ENCODE measurements around the gene SOBP. TPM values are rescaled to one million over a fixed set of nuclear protein-coding genes. Genes with fewer than 3 reads are reported as not detected.
"Not testable (repeated sequence)": the region's sequence is repeated elsewhere in the genome, so short reads cannot be mapped to it uniquely, and the experiment has no call there.

SOBP gene
- total RNA-seq, 2 experiments from 2014 or later, result 1.0 to 1.2 TPM

GRCh38 chr6:107546691-107547450, 57.0 kb downstream of the SOBP start:
- no peak for ATAC-seq
- Mint-ChIP-seq H3K4me3 (no peak overlapping the region), H3K27ac (no peak overlapping the region), H3K36me3 (ENCODE audit: low read depth) (no peaks in the 10 kb centered on the region), H3K4me1 (ENCODE audit: low read depth) (peaks cover 8% of the 10 kb centered on the region), H3K9me3 (ENCODE audit: insufficient read depth) (no peaks in the 10 kb centered on the region), H3K27me3 (ENCODE audit: low read depth) (peaks cover 24% of the 10 kb centered on the region)
- ChIA-PET CTCF (no interaction called here), POLR2A (no interaction called here)
- DNase-seq, result no peak

- POLR2A ChIA-PET, result no interaction called here
- ATAC-seq (no peak), DNase-seq (no peak)
- no peaks in the 10 kb centered on the region for H3K9me3 Mint-ChIP-seq (ENCODE audit: insufficient read depth)
- H3K27me3 Mint-ChIP-seq (ENCODE audit: low read depth), result peaks cover 20% of the 10 kb centered on the region
- H3K27ac Mint-ChIP-seq, result no peak overlapping the region
- peaks cover 8% of the 10 kb centered on the region for H3K4me1 Mint-ChIP-seq (ENCODE audit: low read depth)
- no peaks in the 10 kb centered on the region for H3K36me3 Mint-ChIP-seq (ENCODE audit: low read depth)
- CTCF ChIA-PET, result no interaction called here
- no peak overlapping the region for H3K4me3 Mint-ChIP-seq
These were observed 57.5 kb downstream of the SOBP start for GRCh38 chr6:107547451-107547840.

DNA sequence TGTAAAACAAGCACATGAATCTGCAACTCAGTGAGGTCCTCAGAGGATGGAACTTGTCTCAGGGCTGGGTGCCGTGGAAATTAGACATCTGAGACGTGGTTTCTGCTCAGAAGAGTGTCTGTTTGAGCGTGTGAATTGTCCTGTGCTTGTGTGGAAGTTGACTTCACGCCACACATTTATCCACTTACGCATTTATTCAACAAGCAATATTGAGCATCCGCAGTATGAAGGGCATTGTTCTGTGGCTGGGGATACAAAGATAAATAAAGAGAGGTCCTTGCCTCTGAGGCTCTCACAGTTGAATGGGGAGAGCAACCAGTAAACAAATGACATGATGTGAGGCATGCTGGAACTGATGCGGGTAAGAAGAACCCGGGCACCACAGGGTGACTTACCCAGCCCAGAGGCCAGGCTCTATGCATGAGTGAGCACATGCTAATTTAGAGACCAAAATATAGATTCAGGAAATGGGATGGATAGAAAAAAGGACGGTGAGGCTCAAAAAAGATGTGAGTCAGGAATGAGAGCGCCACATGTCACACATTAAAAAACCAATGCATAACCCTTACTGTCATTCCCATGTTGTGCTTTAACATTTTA, 60.4 kb downstream of the SOBP start:
- POLR2A ChIA-PET, result no interaction called here
- CTCF ChIA-PET, result no interaction called here

GRCh38 chr6:107550906-107551305, 61.0 kb downstream of the SOBP start:
- no peaks in the 10 kb centered on the region for H3K9me3 Mint-ChIP-seq (ENCODE audit: insufficient read depth)
- CTCF ChIA-PET, result no interaction called here

More for the DNA sequence above, 60.4 kb downstream of the SOBP start:
- Mint-ChIP-seq H3K9me3 (ENCODE audit: insufficient read depth) (no peaks in the 10 kb centered on the region), H3K4me3 (no peak overlapping the region), H3K36me3 (ENCODE audit: low read depth) (no peaks in the 10 kb centered on the region), H3K27ac (no peak overlapping the region), H3K4me1 (ENCODE audit: low read depth) (peaks cover 8% of the 10 kb centered on the region), H3K27me3 (ENCODE audit: low read depth) (peaks cover 6% of the 10 kb centered on the region)
- DNase-seq (no peak), ATAC-seq (no peak)

DNA sequence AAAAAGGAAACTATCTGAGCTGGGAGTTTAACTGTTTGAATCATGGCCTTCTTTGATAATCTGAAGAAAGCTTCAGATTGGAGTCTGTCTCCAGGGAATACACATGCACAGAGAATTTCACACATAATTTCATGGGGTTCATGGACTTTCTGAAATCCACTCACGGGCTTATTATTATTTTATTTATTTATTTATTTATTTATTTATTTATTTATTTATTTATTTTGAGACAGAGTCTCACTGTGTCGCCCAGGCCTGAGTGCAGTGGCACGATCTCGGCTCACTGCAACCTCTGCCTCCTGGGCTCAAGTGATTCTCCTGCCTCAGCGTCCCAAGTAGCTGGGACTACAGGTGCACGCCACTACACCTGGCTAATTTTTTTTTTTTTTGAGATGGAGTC, 63.2 kb downstream of the SOBP start:
- CTCF ChIA-PET, result interaction anchor here (0.6 to 1.4 kb wide), 3 partner anchors 10 to 495 kb away, joined by 3 to 5 read pairs (median 3); no protein-coding TSS in a partner anchor
- ATAC-seq; H3K27me3 Mint-ChIP-seq (ENCODE audit: low read depth); H3K27ac Mint-ChIP-seq; H3K4me1 Mint-ChIP-seq (ENCODE audit: low read depth); H3K4me3 Mint-ChIP-seq; H3K9me3 Mint-ChIP-seq (ENCODE audit: insufficient read depth); POLR2A ChIA-PET; H3K36me3 Mint-ChIP-seq (ENCODE audit: low read depth); DNase-seq: not testable (repeated sequence)

More at GRCh38 chr6:107550906-107551305, 61.0 kb downstream of the SOBP start:
- no peak overlapping the region for H3K27ac Mint-ChIP-seq
- H3K4me1 Mint-ChIP-seq (ENCODE audit: low read depth), result peaks cover 8% of the 10 kb centered on the region
- DNase-seq (no peak), ATAC-seq (no peak)
- POLR2A ChIA-PET, result no interaction called here
- no peaks in the 10 kb centered on the region for H3K36me3 Mint-ChIP-seq (ENCODE audit: low read depth)
- H3K4me3 Mint-ChIP-seq, result no peak overlapping the region
- H3K27me3 Mint-ChIP-seq (ENCODE audit: low read depth), result peaks cover 4% of the 10 kb centered on the region

DNA sequence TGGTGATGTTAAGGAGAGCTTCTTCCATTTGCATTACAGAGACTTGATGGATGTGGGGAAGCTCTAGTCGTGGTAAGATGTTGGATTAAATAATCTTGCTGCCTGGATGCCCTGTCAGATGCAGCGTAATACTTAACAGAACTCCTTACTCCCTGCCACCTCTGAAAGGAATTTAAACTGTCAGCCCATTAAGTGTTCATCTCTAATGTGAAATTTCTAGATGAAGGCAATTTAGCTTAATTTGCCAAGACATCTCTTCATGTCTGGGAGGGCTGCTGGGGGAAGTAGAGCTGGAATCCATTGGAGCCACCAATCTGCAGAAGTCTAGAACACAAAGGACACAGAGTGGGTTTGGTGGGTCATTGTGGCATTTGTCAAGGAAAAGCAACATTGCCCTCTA, 64.4 kb downstream of the SOBP start:
- Mint-ChIP-seq H3K9me3 (ENCODE audit: insufficient read depth) (no peaks in the 10 kb centered on the region), H3K36me3 (ENCODE audit: low read depth) (no peaks in the 10 kb centered on the region), H3K27ac (no peak overlapping the region), H3K27me3 (ENCODE audit: low read depth) (no peaks in the 10 kb centered on the region), H3K4me3 (no peak overlapping the region), H3K4me1 (ENCODE audit: low read depth) (no peaks in the 10 kb centered on the region)
- DNase-seq (no peak), ATAC-seq (no peak)
- POLR2A ChIA-PET, result no interaction called here
- CTCF ChIA-PET, result interaction anchor here (1.0 to 1.4 kb wide), 2 partner anchors 10 to 12 kb away, joined by 3 to 5 read pairs; no protein-coding TSS in a partner anchor

DNA sequence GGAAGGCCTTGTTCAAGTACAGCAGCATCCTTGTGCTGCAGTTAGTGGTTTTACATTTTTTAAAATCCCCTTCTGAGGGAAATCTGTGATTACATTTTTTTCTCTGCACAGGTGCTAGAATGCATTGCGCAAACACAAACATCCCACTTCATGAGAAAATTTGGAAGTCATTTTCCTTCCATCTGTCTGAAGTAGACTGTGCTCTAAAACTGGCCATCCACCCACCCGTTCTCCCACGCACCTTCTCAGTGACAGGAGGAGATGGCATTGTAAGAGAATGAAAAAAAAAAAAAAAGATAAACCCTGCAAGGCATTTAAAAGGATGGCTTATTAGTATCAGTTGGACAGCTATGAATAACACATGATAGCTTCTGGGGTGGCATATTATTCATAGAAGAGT, 65.0 kb downstream of the SOBP start:
- ChIA-PET POLR2A (no interaction called here), CTCF (no interaction called here)
- Mint-ChIP-seq H3K27ac (no peak overlapping the region), H3K9me3 (ENCODE audit: insufficient read depth) (no peaks in the 10 kb centered on the region), H3K36me3 (ENCODE audit: low read depth) (no peaks in the 10 kb centered on the region), H3K4me1 (ENCODE audit: low read depth) (no peaks in the 10 kb centered on the region), H3K27me3 (ENCODE audit: low read depth) (peaks cover 5% of the 10 kb centered on the region), H3K4me3 (no peak overlapping the region)
- ATAC-seq (no peak), DNase-seq (no peak)

DNA sequence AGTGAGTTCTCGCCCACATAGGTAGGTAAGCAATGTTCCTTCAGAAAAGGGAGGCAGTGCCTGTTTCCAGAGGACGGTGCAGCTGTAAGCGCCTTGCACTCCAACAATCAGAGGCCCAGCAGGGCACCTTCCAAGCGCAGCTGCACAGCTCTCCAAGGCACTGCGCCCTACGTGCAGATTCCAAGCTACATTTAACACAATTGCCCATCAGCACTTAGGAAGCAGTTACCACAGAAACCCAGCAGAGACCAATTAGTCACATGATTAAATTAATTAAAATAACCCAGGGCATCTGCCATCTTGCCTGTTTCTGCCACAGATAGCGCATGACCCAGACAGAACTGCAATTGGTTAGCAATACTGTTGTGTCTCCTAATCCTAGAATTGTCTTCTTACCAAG, 65.5 kb downstream of the SOBP start:
- no peaks in the 10 kb centered on the region for H3K36me3 Mint-ChIP-seq (ENCODE audit: low read depth)
- POLR2A ChIA-PET, result no interaction called here
- CTCF ChIA-PET, result no interaction called here
- H3K4me3 Mint-ChIP-seq, result no peak overlapping the region
- H3K4me1 Mint-ChIP-seq (ENCODE audit: low read depth), result no peaks in the 10 kb centered on the region
- ATAC-seq (no peak), DNase-seq (no peak)
- no peaks in the 10 kb centered on the region for H3K9me3 Mint-ChIP-seq (ENCODE audit: insufficient read depth)
- no peak overlapping the region for H3K27ac Mint-ChIP-seq
- peaks cover 5% of the 10 kb centered on the region for H3K27me3 Mint-ChIP-seq (ENCODE audit: low read depth)

GRCh38 chr6:107556082-107556481, 66.2 kb downstream of the SOBP start:
- ChIA-PET POLR2A (no interaction called here), CTCF (no interaction called here)
- ATAC-seq, result no peak
- H3K4me3 Mint-ChIP-seq, result no peak overlapping the region
- no peak for DNase-seq
- H3K4me1 Mint-ChIP-seq (ENCODE audit: low read depth), result no peaks in the 10 kb centered on the region
- no peaks in the 10 kb centered on the region for H3K36me3 Mint-ChIP-seq (ENCODE audit: low read depth)
- H3K27ac Mint-ChIP-seq, result no peak overlapping the region
- peaks cover 5% of the 10 kb centered on the region for H3K27me3 Mint-ChIP-seq (ENCODE audit: low read depth)
- no peaks in the 10 kb centered on the region for H3K9me3 Mint-ChIP-seq (ENCODE audit: insufficient read depth)

GRCh38 chr6:107557698-107558097, 67.8 kb downstream of the SOBP start:
- Mint-ChIP-seq H3K9me3 (ENCODE audit: insufficient read depth) (no peaks in the 10 kb centered on the region), H3K4me3 (no peak overlapping the region), H3K36me3 (ENCODE audit: low read depth) (no peaks in the 10 kb centered on the region), H3K27me3 (ENCODE audit: low read depth) (peaks cover 8% of the 10 kb centered on the region), H3K4me1 (ENCODE audit: low read depth) (no peaks in the 10 kb centered on the region), H3K27ac (no peak overlapping the region)
- CTCF ChIA-PET, result no interaction called here
- DNase-seq, result no peak
- no peak for ATAC-seq
- POLR2A ChIA-PET, result no interaction called here

DNA sequence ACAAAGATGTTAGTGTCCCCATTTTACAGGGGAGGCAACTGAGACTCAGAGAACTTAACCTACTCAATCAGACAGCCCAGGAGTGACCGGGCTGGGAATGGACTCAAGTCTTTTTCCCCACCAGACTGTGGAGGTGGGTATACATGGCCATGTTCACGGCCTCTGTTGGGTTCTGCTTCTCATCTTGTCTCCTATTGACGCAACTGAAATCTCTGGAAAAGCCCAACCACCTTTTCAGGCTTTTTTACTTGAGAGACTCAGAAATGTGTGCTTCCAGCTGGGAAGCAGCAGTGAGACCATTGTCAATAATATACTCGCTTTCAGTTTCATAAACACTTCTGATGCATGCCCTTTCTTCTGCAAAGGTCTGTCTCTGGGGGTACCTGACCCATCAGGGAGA, 70.7 kb downstream of the SOBP start:
- H3K27ac Mint-ChIP-seq, result no peak overlapping the region
- H3K27me3 Mint-ChIP-seq (ENCODE audit: low read depth), result peaks cover 18% of the 10 kb centered on the region
- ChIA-PET CTCF (no interaction called here), POLR2A (no interaction called here)
- ATAC-seq, result no peak
- DNase-seq, result no peak
- no peaks in the 10 kb centered on the region for H3K36me3 Mint-ChIP-seq (ENCODE audit: low read depth)
- no peak overlapping the region for H3K4me3 Mint-ChIP-seq
- no peaks in the 10 kb centered on the region for H3K9me3 Mint-ChIP-seq (ENCODE audit: insufficient read depth)
- H3K4me1 Mint-ChIP-seq (ENCODE audit: low read depth), result no peaks in the 10 kb centered on the region

DNA sequence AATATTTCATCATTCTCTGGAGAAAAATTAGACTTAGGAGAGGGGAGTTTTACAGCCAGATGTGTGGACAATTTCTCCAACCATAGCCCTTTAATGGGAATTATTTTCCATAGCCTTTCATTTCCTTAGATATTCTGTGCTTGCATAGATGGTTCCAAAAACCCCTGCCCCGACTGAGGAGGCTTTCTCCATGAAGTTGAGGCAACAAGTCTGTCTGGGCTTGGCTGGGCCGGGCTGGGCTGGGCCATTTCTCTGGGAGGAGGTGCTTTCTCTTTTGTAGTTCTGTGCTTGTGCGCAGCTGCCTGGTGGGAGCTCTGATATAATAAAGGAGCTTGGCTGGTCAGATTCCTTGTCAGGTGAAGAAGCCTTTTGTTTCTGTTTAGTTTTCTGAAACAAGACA, 71.4 kb downstream of the SOBP start:
- no peaks in the 10 kb centered on the region for H3K4me1 Mint-ChIP-seq (ENCODE audit: low read depth)
- ChIA-PET POLR2A (no interaction called here), CTCF (no interaction called here)
- ATAC-seq, result no peak
- peaks cover 18% of the 10 kb centered on the region for H3K27me3 Mint-ChIP-seq (ENCODE audit: low read depth)
- H3K27ac Mint-ChIP-seq, result no peak overlapping the region
- no peaks in the 10 kb centered on the region for H3K36me3 Mint-ChIP-seq (ENCODE audit: low read depth)
- no peak overlapping the region for H3K4me3 Mint-ChIP-seq
- no peaks in the 10 kb centered on the region for H3K9me3 Mint-ChIP-seq (ENCODE audit: insufficient read depth)
- DNase-seq, result no peak

All from activated CD8-positive, alpha-beta T cell treated with anti-CD3 and anti-CD28 coated beads, Interleukin-2, amount 10 ng/mL, durations not matched to agents 7 days and 5 days (primary cell).